ENCODE results near the gene ATRIP. TPM values are rescaled to one million over a fixed set of nuclear protein-coding genes. Genes with fewer than 3 reads are reported as not detected.

The ATRIP gene
- total and polyA plus RNA-seq, 11 donors: 2.1 to 5.1 (median 3.6) TPM

GRCh38 chr3:48466386-48467109 is 20.0 kb downstream of the ATRIP start:
- Histone ChIP-seq H3K9me3 (no peaks in the 10 kb centered on the region), H3K27ac (peak overlapping the region; percentile 92 to 100 (median 99)), H3K27me3 (no peaks in the 10 kb centered on the region), H3K4me1 (peaks cover 17 to 71% (median 62%) of the 10 kb centered on the region in 12 donors), H3K4me3 (peak overlapping the region; percentile 24 to 84 (median 62)), H3K36me3 (peaks cover 0 to 48% (median 22%) of the 10 kb centered on the region in 9 donors)
- TF ChIP-seq, protein P1, sequence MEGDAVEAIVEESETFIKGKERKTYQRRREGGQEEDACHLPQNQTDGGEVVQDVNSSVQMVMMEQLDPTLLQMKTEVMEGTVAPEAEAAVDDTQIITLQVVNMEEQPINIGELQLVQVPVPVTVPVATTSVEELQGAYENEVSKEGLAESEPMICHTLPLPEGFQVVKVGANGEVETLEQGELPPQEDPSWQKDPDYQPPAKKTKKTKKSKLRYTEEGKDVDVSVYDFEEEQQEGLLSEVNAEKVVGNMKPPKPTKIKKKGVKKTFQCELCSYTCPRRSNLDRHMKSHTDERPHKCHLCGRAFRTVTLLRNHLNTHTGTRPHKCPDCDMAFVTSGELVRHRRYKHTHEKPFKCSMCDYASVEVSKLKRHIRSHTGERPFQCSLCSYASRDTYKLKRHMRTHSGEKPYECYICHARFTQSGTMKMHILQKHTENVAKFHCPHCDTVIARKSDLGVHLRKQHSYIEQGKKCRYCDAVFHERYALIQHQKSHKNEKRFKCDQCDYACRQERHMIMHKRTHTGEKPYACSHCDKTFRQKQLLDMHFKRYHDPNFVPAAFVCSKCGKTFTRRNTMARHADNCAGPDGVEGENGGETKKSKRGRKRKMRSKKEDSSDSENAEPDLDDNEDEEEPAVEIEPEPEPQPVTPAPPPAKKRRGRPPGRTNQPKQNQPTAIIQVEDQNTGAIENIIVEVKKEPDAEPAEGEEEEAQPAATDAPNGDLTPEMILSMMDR (IDR thresholded peaks at IDR 0.05): no peak
- ATAC-seq (peak in 2 of 4 donors; percentile 5 to 8), DNase-seq (peak in 2 of 5 donors; percentile 42 to 48)
- intact Hi-C loops (cut with DNase I): loop anchor here in 6 of 10 donors (5.0 to 10.0 kb wide), 3 partner anchors 36 to 168 kb away; partner anchors contain the start of genes SHISA5 (in 4 of the 6) and SLC26A6 (in 1 of the 6)
- WGBS, 4 donors: 29 to 48% (median 39%) methylated on average over 9 to 19 of the region's 19 CpGs

DNA sequence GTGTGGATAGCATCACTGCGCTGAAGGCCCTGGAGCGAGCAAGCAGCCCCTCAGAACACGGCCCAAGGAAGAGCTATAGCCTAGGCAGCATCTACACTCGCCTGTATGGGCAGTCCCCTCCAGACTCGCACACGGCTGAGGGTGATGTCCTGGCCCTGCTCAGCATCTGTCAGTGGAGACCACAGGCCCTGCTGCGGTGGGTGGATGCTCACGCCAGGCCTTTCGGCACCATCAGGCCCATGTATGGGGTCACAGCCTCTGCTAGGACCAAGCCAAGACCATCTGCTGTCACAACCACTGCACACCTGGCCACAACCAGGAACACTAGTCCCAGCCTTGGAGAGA is 20.5 kb downstream of the ATRIP start:
- H3K36me3 ChIP-seq: peaks cover 0 to 45% (median 19%) of the 10 kb centered on the region in 9 donors

GRCh38 chr3:48467473-48468267 is 21.1 kb downstream of the ATRIP start:
- Histone ChIP-seq H3K4me1 (peaks cover 17 to 79% (median 71%) of the 10 kb centered on the region in 12 donors), H3K36me3 (peaks cover 0 to 45% (median 19%) of the 10 kb centered on the region in 9 donors), H3K4me3 (peak overlapping the region in 10 of 12 donors; percentile 29 to 84 (median 65)), H3K27me3 (no peaks in the 10 kb centered on the region), H3K9me3 (no peaks in the 10 kb centered on the region), H3K27ac (peak overlapping the region; percentile 92 to 100 (median 99))
- no peak for TF ChIP-seq POLR2A (IDR thresholded peaks at IDR 0.05)
- TF ChIP-seq, protein P1 (IDR thresholded peaks at IDR 0.05): no peak
- DNase-seq (no peak), ATAC-seq (no peak)
- intact Hi-C loops (cut with DNase I): loop anchor here in 6 of 10 donors (5.0 to 10.0 kb wide), 3 partner anchors 35 to 167 kb away; partner anchors contain the start of genes SHISA5 (in 4 of the 6) and SLC26A6 (in 1 of the 6)
- 58 to 67% (median 60%) methylated on average over 6 to 7 of the region's 7 CpGs for WGBS, 4 donors

More for the DNA sequence above, 20.5 kb downstream of the ATRIP start:
- TF ChIP-seq POLR2A (IDR thresholded peaks at IDR 0.05): no peak
- TF ChIP-seq, protein P1 (IDR thresholded peaks at IDR 0.05): no peak
- Histone ChIP-seq H3K27me3 (no peaks in the 10 kb centered on the region), H3K4me1 (peaks cover 17 to 76% (median 67%) of the 10 kb centered on the region in 12 donors), H3K9me3 (no peaks in the 10 kb centered on the region), H3K4me3 (peak overlapping the region; percentile 24 to 84 (median 62)), H3K27ac (peak overlapping the region; percentile 92 to 100 (median 99))
- ATAC-seq (no peak), DNase-seq (no peak)
- intact Hi-C loops (cut with DNase I): loop anchor here in 6 of 10 donors (5.0 to 10.0 kb wide), 3 partner anchors 35 to 168 kb away; partner anchors contain the start of genes SHISA5 (in 4 of the 6) and SLC26A6 (in 1 of the 6)
- 52 to 67% (median 58%) methylated on average over 6 to 9 of the region's 9 CpGs for whole genome bisulfite sequencing, 4 donors

Data from heart left ventricle (tissue), 16 donors.